WI38 (cell line): ENCODE measurements around the gene ZNF576.

Experiments used
- H3K4me3 ChIP-seq: 2 replicates; pipeline ENCODE4 v1.5.1; 2011; ENCODE audit warnings: low read depth, mild to moderate bottlenecking, control low read depth, low read length
- CTCF ChIP-seq: IDR thresholded peaks from 2 replicates; pipeline ENCODE4 v1.5.1; 2012; ENCODE audit warnings: low read depth, mild to moderate bottlenecking, control low read depth, low read length

The ZNF576 gene

GRCh38 chr19:43623889-43624670 lies 27.7 kb downstream of the ZNF576 start:
- no peak overlapping the region for H3K4me3 ChIP-seq
- no peak for TF ChIP-seq CTCF

DNA sequence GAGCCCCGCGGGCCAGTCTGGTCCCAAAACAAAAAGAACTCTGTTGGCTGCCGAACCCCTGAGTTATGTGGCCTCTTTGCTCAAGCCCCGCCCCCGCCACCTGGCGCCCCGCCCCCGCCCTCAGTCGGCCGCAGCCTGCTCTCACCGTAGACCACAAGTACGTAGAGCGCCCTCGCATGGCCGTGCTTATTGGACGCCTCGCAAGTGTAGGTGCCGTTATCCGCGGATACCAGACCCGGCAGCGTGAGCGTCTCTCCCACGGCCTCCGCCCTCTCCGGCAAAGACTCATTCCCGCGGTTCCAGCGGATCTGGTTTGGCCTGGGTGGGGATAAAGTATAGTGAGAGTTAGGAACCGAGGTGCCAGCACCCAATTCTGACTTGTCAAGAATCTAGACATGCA lies 28.5 kb downstream of the ZNF576 start:
- no peak for TF ChIP-seq CTCF
- H3K4me3 ChIP-seq, result no peak overlapping the region

DNA sequence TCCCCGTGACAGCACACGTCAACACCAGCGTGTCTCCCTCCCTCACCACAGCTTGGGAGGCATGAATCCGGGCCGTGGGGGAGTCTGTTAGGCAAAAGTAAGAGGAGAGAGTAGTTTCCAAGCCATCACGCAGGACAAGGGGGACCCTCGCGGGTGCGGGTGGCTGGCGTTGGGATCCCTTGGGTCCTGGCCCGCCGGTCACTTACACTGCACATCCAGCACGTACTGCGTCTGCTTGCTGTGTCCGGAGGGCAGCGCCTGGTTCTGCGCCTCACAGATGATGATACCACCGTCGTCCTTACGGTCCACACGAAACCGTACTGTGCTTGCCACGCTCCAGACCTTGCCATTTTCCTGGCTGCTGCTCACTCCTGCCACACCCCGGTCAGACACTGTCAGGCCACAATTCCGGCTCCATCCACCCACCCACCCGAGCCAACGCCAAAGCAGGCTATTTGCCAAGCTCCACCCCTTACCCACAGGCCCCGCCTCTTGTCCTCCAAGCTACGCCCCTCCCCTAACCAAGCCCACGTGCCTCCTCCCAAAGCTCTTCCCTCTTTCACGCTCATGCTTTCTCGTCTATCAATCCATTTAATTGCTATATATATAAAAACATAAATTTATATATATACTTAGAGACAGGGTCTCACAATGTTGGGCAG lies 29.7 kb downstream of the ZNF576 start:
- no peak overlapping the region for H3K4me3 ChIP-seq
- no peak for TF ChIP-seq CTCF

GRCh38 chr19:43626838-43627237 lies 30.4 kb downstream of the ZNF576 start:
- no peak for TF ChIP-seq CTCF
- no peak overlapping the region for H3K4me3 ChIP-seq

DNA sequence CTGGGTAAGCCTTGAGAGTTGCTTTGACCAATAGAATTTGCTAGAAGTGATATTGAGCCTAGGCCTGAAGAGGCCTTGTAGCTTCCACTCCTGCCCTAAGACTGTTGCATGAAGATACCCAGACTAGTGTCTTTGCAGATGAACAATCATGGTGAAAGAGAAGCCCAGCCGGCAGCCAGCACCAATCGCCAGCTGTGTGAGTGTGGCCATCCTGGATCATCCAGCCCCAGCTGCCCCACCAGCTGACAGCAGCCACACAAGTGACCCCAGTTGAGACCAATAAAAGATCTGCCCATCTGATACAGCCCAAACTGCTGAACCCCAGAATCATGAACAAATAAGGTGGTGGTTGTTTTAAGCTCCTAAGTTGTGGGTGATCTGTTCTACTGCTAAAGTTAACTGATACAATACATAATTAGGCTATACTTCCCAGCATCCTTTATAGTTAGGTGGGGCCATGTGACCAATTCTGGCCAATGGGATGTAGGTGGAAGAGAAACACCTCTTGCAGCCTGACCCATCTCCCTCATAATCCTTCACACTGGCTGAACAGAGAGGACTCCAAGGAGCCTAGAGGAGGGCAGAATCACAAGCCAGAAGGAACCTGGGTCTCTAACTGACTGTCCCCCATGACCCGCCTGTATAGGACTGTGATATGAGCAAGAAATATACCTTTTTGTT lies 32.4 kb downstream of the ZNF576 start:
- TF ChIP-seq CTCF, result no peak
- H3K4me3 ChIP-seq, result no peak overlapping the region

GRCh38 chr19:43631491-43631890 lies 35.1 kb downstream of the ZNF576 start:
- no peak for TF ChIP-seq CTCF
- no peak overlapping the region for H3K4me3 ChIP-seq

DNA sequence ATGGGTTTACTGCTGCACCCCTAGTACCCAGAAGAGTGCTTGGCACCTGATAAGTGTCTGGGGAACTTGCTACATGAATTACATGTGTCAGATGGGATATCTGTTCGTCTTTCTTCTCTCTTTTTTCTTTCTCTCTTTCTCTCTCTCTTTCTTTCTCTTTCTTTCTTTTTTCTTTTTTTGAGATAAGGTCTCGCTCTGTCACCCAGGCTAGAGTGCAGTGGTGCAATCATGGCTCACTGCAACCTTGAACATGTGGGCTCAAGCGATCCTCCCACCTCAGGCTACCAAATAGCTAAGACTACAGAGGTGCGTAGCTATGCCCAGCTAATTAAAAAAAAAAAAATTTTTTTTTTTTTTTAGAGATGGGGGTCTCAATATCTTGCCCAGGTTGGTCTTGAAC lies 37.1 kb downstream of the ZNF576 start:
- no peak for TF ChIP-seq CTCF
- no peak overlapping the region for H3K4me3 ChIP-seq
